Smooth muscle cell (in vitro differentiated cells): ENCODE results near the gene SHOC2. TPM values are rescaled to one million over a fixed set of nuclear protein-coding genes. Genes with fewer than 3 reads are reported as not detected.

Experiments
- DNase-seq: peaks from one replicate; lab custom pipeline; 2025; ENCODE audit not compliant: unreplicated experiment; lab: John Stamatoyannopoulos, UW
- H2AFZ ChIP-seq: fragments of 200-600 bp; sonication (generic); 2 replicates; pipeline ENCODE4 v1.6.0; 2016; ENCODE audit warnings: antibody characterized with exemption, low read depth, mild to moderate bottlenecking
- H3F3A ChIP-seq: fragments of 200-600 bp; sonication (generic); 2 replicates; pipeline ENCODE4 v1.6.0; 2017; ENCODE audit warnings: antibody characterized with exemption, low read depth
- H3K27ac ChIP-seq: fragments of 200-600 bp; sonication (generic); 2 replicates; pipeline ENCODE4 v1.5.1; 2016; ENCODE audit warnings: low read depth, mild to moderate bottlenecking
- H3K27me3 ChIP-seq: fragments of 200-600 bp; sonication (generic); 2 replicates; pipeline ENCODE4 v1.6.1; 2016; ENCODE audit warnings: low read depth, mild to moderate bottlenecking
- H3K36me3 ChIP-seq: fragments of 200-600 bp; sonication (generic); 2 replicates; pipeline ENCODE4 v1.5.1; 2016; ENCODE audit warnings: low read depth
- H3K4me1 ChIP-seq: fragments of 200-600 bp; sonication (generic); 2 replicates; pipeline ENCODE4 v1.5.1; 2016; ENCODE audit warnings: low read depth
- H3K4me2 ChIP-seq: fragments of 200-600 bp; sonication (generic); 2 replicates; pipeline ENCODE4 v1.6.0; 2016; ENCODE audit warnings: mild to moderate bottlenecking
- H3K4me3 ChIP-seq: fragments of 200-600 bp; sonication (generic); 2 replicates; pipeline ENCODE4 v1.5.1; 2016; ENCODE audit warnings: mild to moderate bottlenecking
- H3K79me2 ChIP-seq: fragments of 200-600 bp; sonication (generic); 2 replicates; pipeline ENCODE4 v1.6.0; 2016; ENCODE audit warnings: low read depth, mild to moderate bottlenecking
- H3K9ac ChIP-seq: fragments of 200-600 bp; sonication (generic); 2 replicates; pipeline ENCODE4 v1.6.0; 2016; ENCODE audit warnings: low read depth
- H3K9me3 ChIP-seq: fragments of 200-600 bp; sonication (generic); replicated peaks from 2 replicates; pipeline ENCODE4 v1.5.1; 2016; ENCODE audit warnings: low read depth
- H4K20me1 ChIP-seq: fragments of 200-600 bp; sonication (generic); 2 replicates; pipeline ENCODE4 v1.6.0; 2016; ENCODE audit warnings: low read depth
- CTCF ChIP-seq: fragments of 200-600 bp; sonication (generic); IDR thresholded peaks from 2 replicates; pipeline ENCODE4 v1.5.1; 2017; ENCODE audit warnings: borderline replicate concordance, mild to moderate bottlenecking, antibody characterized with exemption; ENCODE audit not compliant: insufficient read depth, poor library complexity, severe bottlenecking
- WGBS: methylation state at CpG from one replicate; pipeline ENCODE4 v1.1.7; 2016; ENCODE audit warnings: low lambda C conversion rate; 5-methylcytosine and 5-hydroxymethylcytosine counted together
- polyA plus RNA-seq: library from polyadenylated mRNA; unstranded; fragments of >200 nt; fragmentation: Nextera tagmentation; extraction: Ambion mirVana; gene quantifications from 2 replicates; pipeline ENCODE4 v1.2.1, GENCODE V29; 2016
- total RNA-seq: library from RNA; depleted of rRNA; stranded (reverse); fragments of >200 nt; gene quantifications from 2 replicates; pipeline ENCODE4 v1.2.3, GENCODE V29; 2014

Gene SHOC2
- total and polyA plus RNA-seq, 2 experiments from 2014 or later = 19.3 to 45.1 TPM

GRCh38 chr10:110872145-110872983 lies 47.0 kb upstream of the SHOC2 start:
- Histone ChIP-seq H3K9me3 (no peaks in the 10 kb centered on the region), H3K27ac (peak overlapping the region; percentile 91), H3K4me3 (peak overlapping the region; percentile 79), H2AFZ (peak overlapping the region; percentile 23), H3K4me2 (peak overlapping the region; percentile 96), H3K4me1 (peaks cover 27% of the 10 kb centered on the region), H3K9ac (peak overlapping the region; percentile 95), H3K36me3 (no peaks in the 10 kb centered on the region), H3K27me3 (no peaks in the 10 kb centered on the region), H3K79me2 (peaks cover 47% of the 10 kb centered on the region), H3F3A (peaks cover 6% of the 10 kb centered on the region), H4K20me1 (peaks cover 42% of the 10 kb centered on the region)
- peak; percentile 57 for DNase-seq
- TF ChIP-seq CTCF = peak; percentile 9
- 1% methylated on average over 45 of the region's 70 CpGs for WGBS

GRCh38 chr10:110872984-110873923 lies 46.1 kb upstream of the SHOC2 start:
- Histone ChIP-seq H3K4me1 (peaks cover 27% of the 10 kb centered on the region), H4K20me1 (peaks cover 50% of the 10 kb centered on the region), H3K9ac (peak overlapping the region; percentile 95), H3K27me3 (no peaks in the 10 kb centered on the region), H3K9me3 (no peaks in the 10 kb centered on the region), H3F3A (no peaks in the 10 kb centered on the region), H3K4me2 (peak overlapping the region; percentile 96), H3K27ac (peak overlapping the region; percentile 91), H3K36me3 (no peaks in the 10 kb centered on the region), H2AFZ (peak overlapping the region; percentile 23), H3K4me3 (peak overlapping the region; percentile 79), H3K79me2 (peaks cover 56% of the 10 kb centered on the region)
- no peak for TF ChIP-seq CTCF
- WGBS = 13% methylated on average over 16 of the region's 16 CpGs
- DNase-seq = no peak

GRCh38 chr10:110873951-110874350 lies 45.5 kb upstream of the SHOC2 start:
- Histone ChIP-seq H3K27me3 (no peaks in the 10 kb centered on the region), H3K27ac (no peak overlapping the region), H3K4me2 (peak overlapping the region; percentile 96), H4K20me1 (peaks cover 56% of the 10 kb centered on the region), H3K4me1 (peaks cover 27% of the 10 kb centered on the region), H2AFZ (no peak overlapping the region), H3K36me3 (no peaks in the 10 kb centered on the region), H3K9me3 (no peaks in the 10 kb centered on the region), H3K79me2 (peaks cover 59% of the 10 kb centered on the region), H3K9ac (peak overlapping the region; percentile 95), H3K4me3 (peak overlapping the region; percentile 79), H3F3A (no peaks in the 10 kb centered on the region)
- WGBS = 89% methylated on average over 2 of the region's 2 CpGs
- DNase-seq = no peak
- no peak for TF ChIP-seq CTCF
